ENCODE data around the gene TRANK1. TPM values are rescaled to one million over a fixed set of nuclear protein-coding genes. Genes with fewer than 3 reads are reported as not detected.

Gene TRANK1
- total RNA-seq (21.4 TPM), polyA plus RNA-seq (ENCODE audit: insufficient read depth, low read depth, low replicate concordance) (1.2 TPM)
- long read RNA-seq, donor 1 = 0 reads
- long read RNA-seq, donor 2, partial matches to known transcripts = 40 of 40 reads
- long read RNA-seq, donor 2, other reads (novel, unspliced or antisense) = 0 of 40 reads
- long read RNA-seq, donor 3 = 0 reads
- long read RNA-seq, donor 4, partial matches to known transcripts = 0 of 1 reads
- long read RNA-seq, donor 4, other reads (novel, unspliced or antisense) = 0 of 1 reads
- long read RNA-seq, donor 5 = 0 reads
- long read RNA-seq, donor 6 = 0 reads
- long read RNA-seq, donor 7, partial matches to known transcripts = 3 of 6 reads
- long read RNA-seq, donor 7, other reads (novel, unspliced or antisense) = 3 of 6 reads
- long read RNA-seq, donor 8 = 0 reads
- long read RNA-seq, donor 9 = 0 reads
- long read RNA-seq, donor 10 = 0 reads

DNA sequence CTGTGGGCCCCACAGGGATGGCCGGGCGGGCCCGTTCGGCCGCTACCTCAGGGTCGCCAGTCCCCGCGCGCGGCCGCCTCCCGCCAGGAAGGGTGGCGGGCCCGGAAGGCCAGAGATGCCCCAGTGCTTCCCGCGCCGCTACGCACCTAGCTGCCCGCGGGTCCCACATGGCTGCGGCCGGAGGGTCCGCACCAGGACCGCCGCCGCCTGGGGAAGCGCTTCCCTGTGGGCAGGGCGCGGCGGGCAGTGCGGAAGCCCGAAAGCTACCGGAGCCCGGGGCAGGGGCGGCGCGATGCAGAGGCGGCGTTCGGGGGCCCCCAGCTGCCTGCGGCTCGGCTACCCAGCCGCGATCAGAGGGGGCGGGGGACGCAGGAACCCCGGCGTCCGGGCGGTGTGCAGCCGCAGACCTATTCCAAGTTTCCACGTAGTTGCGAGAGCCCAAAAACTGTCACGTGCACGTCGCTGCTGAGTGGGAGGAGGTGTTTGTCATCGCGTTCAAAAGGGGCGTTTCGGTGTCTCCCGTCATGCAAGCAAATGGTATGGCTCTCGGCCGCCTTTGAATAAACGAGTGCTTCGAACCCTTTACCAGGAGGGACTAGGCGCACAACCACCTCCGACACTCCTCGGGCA lies at the start of gene TRANK1:
TRANK1 (minus strand) TSS at position 414 of the 630 bp plus-strand sequence; CDS start at position 169, 245 bp downstream.
- DNase-seq (peak; percentile 71 to 88 (median 79)), FAIRE-seq (no peak)
- H3K9ac ChIP-seq (ENCODE audit: low read length in 3 of 3) = peak within 1 kb of the TSS; percentile 46 to 75 (median 57)
- peak within 1 kb of the TSS in 1 of 2 donors; percentile 48 for H3K27ac ChIP-seq (ENCODE audit: low read depth in 2 of 2, low read length in 2 of 2)
- intact Hi-C loops (cut with DNase I) = no loop called here
- no peaks in the 10 kb centered on the region for H3K36me3 ChIP-seq (ENCODE audit: control insufficient read depth in 2 of 3, insufficient read depth in 3 of 3, low read length in 3 of 3)
- TF ChIP-seq, protein P1, sequence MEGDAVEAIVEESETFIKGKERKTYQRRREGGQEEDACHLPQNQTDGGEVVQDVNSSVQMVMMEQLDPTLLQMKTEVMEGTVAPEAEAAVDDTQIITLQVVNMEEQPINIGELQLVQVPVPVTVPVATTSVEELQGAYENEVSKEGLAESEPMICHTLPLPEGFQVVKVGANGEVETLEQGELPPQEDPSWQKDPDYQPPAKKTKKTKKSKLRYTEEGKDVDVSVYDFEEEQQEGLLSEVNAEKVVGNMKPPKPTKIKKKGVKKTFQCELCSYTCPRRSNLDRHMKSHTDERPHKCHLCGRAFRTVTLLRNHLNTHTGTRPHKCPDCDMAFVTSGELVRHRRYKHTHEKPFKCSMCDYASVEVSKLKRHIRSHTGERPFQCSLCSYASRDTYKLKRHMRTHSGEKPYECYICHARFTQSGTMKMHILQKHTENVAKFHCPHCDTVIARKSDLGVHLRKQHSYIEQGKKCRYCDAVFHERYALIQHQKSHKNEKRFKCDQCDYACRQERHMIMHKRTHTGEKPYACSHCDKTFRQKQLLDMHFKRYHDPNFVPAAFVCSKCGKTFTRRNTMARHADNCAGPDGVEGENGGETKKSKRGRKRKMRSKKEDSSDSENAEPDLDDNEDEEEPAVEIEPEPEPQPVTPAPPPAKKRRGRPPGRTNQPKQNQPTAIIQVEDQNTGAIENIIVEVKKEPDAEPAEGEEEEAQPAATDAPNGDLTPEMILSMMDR (IDR thresholded peaks at IDR 0.05; ENCODE audit: borderline replicate concordance, extremely low read depth, insufficient read depth) = no peak
- H3K4me3 ChIP-seq (ENCODE audit: low read length in 3 of 3) = peak within 1 kb of the TSS; percentile 63 to 78 (median 68)
- no peaks in the 10 kb centered on the region for H3K9me3 ChIP-seq (ENCODE audit: control insufficient read depth in 2 of 3, insufficient read depth in 1 of 3, low read length in 3 of 3)
- peaks cover 0 to 2% (median 0%) of the 10 kb centered on the region in 3 donors for H3K4me1 ChIP-seq (ENCODE audit: control insufficient read depth in 2 of 3, insufficient read depth in 2 of 3, low read depth in 1 of 3, low read length in 3 of 3)
- H3K27me3 ChIP-seq (ENCODE audit: control insufficient read depth, insufficient read depth, low read length) = no peaks in the 10 kb centered on the region

DNA sequence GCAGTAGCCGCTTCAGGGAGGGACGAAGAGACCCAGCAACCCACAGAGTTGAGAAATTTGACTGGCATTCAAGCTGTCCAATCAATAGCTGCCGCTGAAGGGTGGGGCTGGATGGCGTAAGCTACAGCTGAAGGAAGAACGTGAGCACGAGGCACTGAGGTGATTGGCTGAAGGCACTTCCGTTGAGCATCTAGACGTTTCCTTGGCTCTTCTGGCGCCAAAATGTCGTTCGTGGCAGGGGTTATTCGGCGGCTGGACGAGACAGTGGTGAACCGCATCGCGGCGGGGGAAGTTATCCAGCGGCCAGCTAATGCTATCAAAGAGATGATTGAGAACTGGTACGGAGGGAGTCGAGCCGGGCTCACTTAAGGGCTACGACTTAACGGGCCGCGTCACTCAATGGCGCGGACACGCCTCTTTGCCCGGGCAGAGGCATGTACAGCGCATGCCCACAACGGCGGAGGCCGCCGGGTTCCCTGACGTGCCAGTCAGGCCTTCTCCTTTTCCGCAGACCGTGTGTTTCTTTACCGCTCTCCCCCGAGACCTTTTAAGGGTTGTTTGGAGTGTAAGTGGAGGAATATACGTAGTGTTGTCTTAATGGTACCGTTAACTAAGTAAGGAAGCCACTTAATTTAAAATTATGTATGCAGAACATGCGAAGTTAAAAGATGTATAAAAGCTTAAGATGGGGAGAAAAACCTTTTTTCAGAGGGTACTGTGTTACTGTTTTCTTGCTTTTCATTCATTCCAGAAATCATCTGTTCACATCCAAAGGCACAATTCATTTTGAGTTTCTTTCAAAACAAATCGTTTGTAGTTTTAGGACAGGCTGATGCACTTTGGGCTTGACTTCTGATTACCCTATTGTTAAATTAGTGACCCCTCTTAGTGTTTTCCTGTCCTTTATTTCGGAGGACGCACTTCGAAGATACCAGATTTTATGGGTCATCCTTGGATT lies 48.8 kb upstream of the TRANK1 start, which contains the start of gene MLH1:
MLH1 (plus strand) TSS at position 193 of the 958 bp plus-strand sequence; CDS start at position 223, 30 bp downstream.
- no peaks in the 10 kb centered on the region for H3K9me3 ChIP-seq (ENCODE audit: control insufficient read depth in 2 of 3, insufficient read depth in 1 of 3, low read length in 3 of 3)
- H3K36me3 ChIP-seq (ENCODE audit: control insufficient read depth in 2 of 3, insufficient read depth in 3 of 3, low read length in 3 of 3) = peaks cover 2 to 16% (median 6%) of the 10 kb centered on the region in 3 donors
- no peaks in the 10 kb centered on the region for H3K27me3 ChIP-seq (ENCODE audit: control insufficient read depth, insufficient read depth, low read length)
- intact Hi-C loops (cut with DNase I) = no loop called here
- peak within 1 kb of the TSS; percentile 100 for H3K27ac ChIP-seq (ENCODE audit: low read depth in 2 of 2, low read length in 2 of 2)
- TF ChIP-seq, protein P1 (IDR thresholded peaks at IDR 0.05; ENCODE audit: borderline replicate concordance, extremely low read depth, insufficient read depth) = no peak
- H3K4me1 ChIP-seq (ENCODE audit: control insufficient read depth in 2 of 3, insufficient read depth in 2 of 3, low read depth in 1 of 3, low read length in 3 of 3) = peaks cover 0 to 23% (median 16%) of the 10 kb centered on the region in 3 donors
- peak within 1 kb of the TSS; percentile 94 to 97 (median 95) for H3K9ac ChIP-seq (ENCODE audit: low read length in 3 of 3)
- no peak for FAIRE-seq
- peak; percentile 98 to 100 (median 100) for DNase-seq
- H3K4me3 ChIP-seq (ENCODE audit: low read length in 3 of 3) = peak within 1 kb of the TSS; percentile 95 to 98 (median 95)

GRCh38 chr3:36992806-36993325 lies 48.0 kb upstream of the TRANK1 start, which contains the start of gene EPM2AIP1:
Gene EPM2AIP1, minus strand, starts transcription at chr3:36993131. Its CDS starts 54 bp downstream, at chr3:36993077.
- Histone ChIP-seq H3K27ac (ENCODE audit: low read depth in 2 of 2, low read length in 2 of 2) (peak within 1 kb of the TSS; percentile 100), H3K4me1 (ENCODE audit: control insufficient read depth in 2 of 3, insufficient read depth in 2 of 3, low read depth in 1 of 3, low read length in 3 of 3) (peaks cover 0 to 23% (median 16%) of the 10 kb centered on the region in 3 donors), H3K9ac (ENCODE audit: low read length in 3 of 3) (peak within 1 kb of the TSS; percentile 94 to 97 (median 95)), H3K4me3 (ENCODE audit: low read length in 3 of 3) (peak within 1 kb of the TSS; percentile 95 to 98 (median 95)), H3K9me3 (ENCODE audit: control insufficient read depth in 2 of 3, insufficient read depth in 1 of 3, low read length in 3 of 3) (no peaks in the 10 kb centered on the region), H3K27me3 (ENCODE audit: control insufficient read depth, insufficient read depth, low read length) (no peaks in the 10 kb centered on the region), H3K36me3 (ENCODE audit: control insufficient read depth in 2 of 3, insufficient read depth in 3 of 3, low read length in 3 of 3) (peaks cover 2 to 10% (median 2%) of the 10 kb centered on the region in 3 donors)
- peak; percentile 99 for FAIRE-seq
- intact Hi-C loops (cut with DNase I) = no loop called here
- TF ChIP-seq, protein P1 (IDR thresholded peaks at IDR 0.05; ENCODE audit: borderline replicate concordance, extremely low read depth, insufficient read depth) = peak; percentile 9
- DNase-seq = peak in 1 of 5 donors; percentile 99
